HCT116 (cell line): Measurements from ENCODE around the gene ITFG1.
A peak's percentile ranks its signal among the peaks of the same experiment; 100 is the strongest.

ENCODE experiments used
- EGR1 ChIP-seq: IDR thresholded peaks from 2 replicates; pipeline ENCODE4 v1.6.1; 2012; ENCODE audit warnings: low read depth
- EZH2 ChIP-seq: fragments of 200-600 bp; sonication (generic); IDR thresholded peaks from 2 replicates; pipeline ENCODE4 v1.6.1; 2017; ENCODE audit warnings: antibody characterized with exemption, mixed run types
- EZH2phosphoT487 ChIP-seq: fragments of 200-600 bp; IDR thresholded peaks from 2 replicates; pipeline ENCODE4 v1.6.1; 2018; ENCODE audit warnings: antibody characterized with exemption, borderline replicate concordance
- JUND ChIP-seq: IDR thresholded peaks from 2 replicates; pipeline ENCODE4 v1.6.1; 2012
- POLR2A ChIP-seq: IDR thresholded peaks from 2 replicates; pipeline ENCODE4 v1.7.0; 2011; ENCODE audit warnings: borderline replicate concordance; ENCODE audit not compliant: insufficient read depth, insufficient read length; ENCODE audit errors: extremely low read depth
- POLR2AphosphoS5 ChIP-seq: IDR thresholded peaks from 2 replicates; pipeline ENCODE4 v1.6.1; 2011; ENCODE audit warnings: mild to moderate bottlenecking, low read depth, low read length, moderate library complexity
- SP1 ChIP-seq: IDR thresholded peaks from 2 replicates; pipeline ENCODE4 v1.6.1; 2012; ENCODE audit warnings: low read depth
- TCF7L2 ChIP-seq: IDR thresholded peaks from 2 replicates; pipeline ENCODE4 v1.7.0; 2011; ENCODE audit warnings: borderline replicate concordance, inconsistent platforms; ENCODE audit not compliant: insufficient read depth, insufficient read length; ENCODE audit errors: extremely low read depth
- ZNF274 ChIP-seq: fragments of 200-500 bp; sonication (Bioruptor generic); IDR thresholded peaks from 2 replicates; pipeline ENCODE4 v1.6.1; 2014; ENCODE audit warnings: mild to moderate bottlenecking, low read depth, low read length, inconsistent platforms
- TF ChIP-seq, protein P1 (sequence below): IDR thresholded peaks from 2 replicates; pipeline ENCODE4 v1.6.1; 2012
- TF ChIP-seq, protein P2 (sequence below), 3 experiments: fragments of 200-600 bp in 1 of 3; sonication (generic) in 1 of 3; IDR thresholded peaks in 2 of 3; conservative IDR thresholded peaks in 1 of 3; 2 replicates each; pipeline ENCODE4 v1.5.1; 2012 to 2017; ENCODE audit warnings: low read depth in 2 of 3, low read length in 2 of 3, antibody characterized with exemption in 1 of 3, borderline replicate concordance in 1 of 3, control low read depth in 1 of 3, mild to moderate bottlenecking in 1 of 3, mixed read lengths in 1 of 3, mixed run types in 1 of 3, moderate library complexity in 1 of 3; ENCODE audit not compliant: insufficient read depth in 1 of 3
- TF ChIP-seq, protein P3 (sequence below): IDR thresholded peaks from 2 replicates; pipeline ENCODE4 v1.6.1; 2011; ENCODE audit warnings: mild to moderate bottlenecking, low read length, moderate library complexity; ENCODE audit not compliant: insufficient replicate concordance; ENCODE audit errors: extremely low read depth
- TF ChIP-seq, protein P4 (sequence below): IDR thresholded peaks from 2 replicates; pipeline ENCODE4 v1.6.1; 2012; ENCODE audit warnings: low read depth

DNA sequence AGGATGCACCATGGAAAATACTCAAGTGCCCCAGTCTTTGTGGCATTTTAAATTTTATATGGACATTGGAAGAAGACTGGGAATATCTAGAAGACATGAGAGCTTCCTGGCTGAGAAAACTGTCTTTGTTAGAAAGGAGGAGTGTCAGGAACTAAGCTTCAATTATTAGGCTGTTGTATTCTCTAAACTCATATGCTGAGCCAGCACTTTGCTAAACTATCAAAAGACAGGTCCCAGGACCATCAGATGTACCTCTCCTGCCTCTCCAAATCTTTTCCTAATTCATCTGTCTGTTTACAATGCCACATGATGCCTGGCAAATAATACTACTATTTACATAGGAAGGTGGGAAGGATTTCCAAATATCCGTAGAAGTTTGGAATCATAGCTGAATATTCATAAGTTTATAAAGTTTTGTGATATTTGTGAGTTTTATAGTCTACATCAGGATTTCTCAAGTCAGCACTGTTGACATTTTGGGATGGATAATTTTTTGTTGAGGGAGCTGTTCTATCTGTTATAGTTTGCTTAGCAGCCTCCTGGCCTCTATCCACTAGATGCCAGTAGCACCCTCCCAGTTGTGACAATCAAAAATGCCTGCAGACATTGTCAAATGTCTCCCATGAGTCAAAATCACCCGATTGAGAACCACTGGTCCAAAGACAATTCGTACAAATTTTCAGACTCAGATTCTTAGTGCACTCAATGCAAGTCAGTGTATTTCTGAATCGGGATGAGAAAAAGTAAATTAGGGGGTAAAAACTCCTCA, 255.9 kb downstream of the ITFG1 start:
- TF ChIP-seq, protein P1, sequence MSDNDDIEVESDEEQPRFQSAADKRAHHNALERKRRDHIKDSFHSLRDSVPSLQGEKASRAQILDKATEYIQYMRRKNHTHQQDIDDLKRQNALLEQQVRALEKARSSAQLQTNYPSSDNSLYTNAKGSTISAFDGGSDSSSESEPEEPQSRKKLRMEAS, result no peak
- TF ChIP-seq JUND (no peak), EZH2 (no peak), POLR2A (no peak), TCF7L2 (no peak), EGR1 (no peak), EZH2phosphoT487 (no peak), ZNF274 (no peak), SP1 (no peak), POLR2AphosphoS5 (no peak)
- TF ChIP-seq, protein P2, sequence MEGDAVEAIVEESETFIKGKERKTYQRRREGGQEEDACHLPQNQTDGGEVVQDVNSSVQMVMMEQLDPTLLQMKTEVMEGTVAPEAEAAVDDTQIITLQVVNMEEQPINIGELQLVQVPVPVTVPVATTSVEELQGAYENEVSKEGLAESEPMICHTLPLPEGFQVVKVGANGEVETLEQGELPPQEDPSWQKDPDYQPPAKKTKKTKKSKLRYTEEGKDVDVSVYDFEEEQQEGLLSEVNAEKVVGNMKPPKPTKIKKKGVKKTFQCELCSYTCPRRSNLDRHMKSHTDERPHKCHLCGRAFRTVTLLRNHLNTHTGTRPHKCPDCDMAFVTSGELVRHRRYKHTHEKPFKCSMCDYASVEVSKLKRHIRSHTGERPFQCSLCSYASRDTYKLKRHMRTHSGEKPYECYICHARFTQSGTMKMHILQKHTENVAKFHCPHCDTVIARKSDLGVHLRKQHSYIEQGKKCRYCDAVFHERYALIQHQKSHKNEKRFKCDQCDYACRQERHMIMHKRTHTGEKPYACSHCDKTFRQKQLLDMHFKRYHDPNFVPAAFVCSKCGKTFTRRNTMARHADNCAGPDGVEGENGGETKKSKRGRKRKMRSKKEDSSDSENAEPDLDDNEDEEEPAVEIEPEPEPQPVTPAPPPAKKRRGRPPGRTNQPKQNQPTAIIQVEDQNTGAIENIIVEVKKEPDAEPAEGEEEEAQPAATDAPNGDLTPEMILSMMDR (IDR thresholded peaks at IDR 0.05 in 2 of 3, conservative IDR thresholded peaks at IDR 0.05 in 1 of 3; ENCODE audit: borderline replicate concordance in 1 of 3, insufficient read depth in 1 of 3, low read depth in 2 of 3, low read length in 2 of 3), result 0 out of 6 replicates have a peak, but pooled peaks of 2 of the 3 experiments have one; percentile 5 to 14
- TF ChIP-seq, protein P3, sequence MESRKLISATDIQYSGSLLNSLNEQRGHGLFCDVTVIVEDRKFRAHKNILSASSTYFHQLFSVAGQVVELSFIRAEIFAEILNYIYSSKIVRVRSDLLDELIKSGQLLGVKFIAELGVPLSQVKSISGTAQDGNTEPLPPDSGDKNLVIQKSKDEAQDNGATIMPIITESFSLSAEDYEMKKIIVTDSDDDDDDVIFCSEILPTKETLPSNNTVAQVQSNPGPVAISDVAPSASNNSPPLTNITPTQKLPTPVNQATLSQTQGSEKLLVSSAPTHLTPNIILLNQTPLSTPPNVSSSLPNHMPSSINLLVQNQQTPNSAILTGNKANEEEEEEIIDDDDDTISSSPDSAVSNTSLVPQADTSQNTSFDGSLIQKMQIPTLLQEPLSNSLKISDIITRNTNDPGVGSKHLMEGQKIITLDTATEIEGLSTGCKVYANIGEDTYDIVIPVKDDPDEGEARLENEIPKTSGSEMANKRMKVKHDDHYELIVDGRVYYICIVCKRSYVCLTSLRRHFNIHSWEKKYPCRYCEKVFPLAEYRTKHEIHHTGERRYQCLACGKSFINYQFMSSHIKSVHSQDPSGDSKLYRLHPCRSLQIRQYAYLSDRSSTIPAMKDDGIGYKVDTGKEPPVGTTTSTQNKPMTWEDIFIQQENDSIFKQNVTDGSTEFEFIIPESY, result no peak
- TF ChIP-seq, protein P4, sequence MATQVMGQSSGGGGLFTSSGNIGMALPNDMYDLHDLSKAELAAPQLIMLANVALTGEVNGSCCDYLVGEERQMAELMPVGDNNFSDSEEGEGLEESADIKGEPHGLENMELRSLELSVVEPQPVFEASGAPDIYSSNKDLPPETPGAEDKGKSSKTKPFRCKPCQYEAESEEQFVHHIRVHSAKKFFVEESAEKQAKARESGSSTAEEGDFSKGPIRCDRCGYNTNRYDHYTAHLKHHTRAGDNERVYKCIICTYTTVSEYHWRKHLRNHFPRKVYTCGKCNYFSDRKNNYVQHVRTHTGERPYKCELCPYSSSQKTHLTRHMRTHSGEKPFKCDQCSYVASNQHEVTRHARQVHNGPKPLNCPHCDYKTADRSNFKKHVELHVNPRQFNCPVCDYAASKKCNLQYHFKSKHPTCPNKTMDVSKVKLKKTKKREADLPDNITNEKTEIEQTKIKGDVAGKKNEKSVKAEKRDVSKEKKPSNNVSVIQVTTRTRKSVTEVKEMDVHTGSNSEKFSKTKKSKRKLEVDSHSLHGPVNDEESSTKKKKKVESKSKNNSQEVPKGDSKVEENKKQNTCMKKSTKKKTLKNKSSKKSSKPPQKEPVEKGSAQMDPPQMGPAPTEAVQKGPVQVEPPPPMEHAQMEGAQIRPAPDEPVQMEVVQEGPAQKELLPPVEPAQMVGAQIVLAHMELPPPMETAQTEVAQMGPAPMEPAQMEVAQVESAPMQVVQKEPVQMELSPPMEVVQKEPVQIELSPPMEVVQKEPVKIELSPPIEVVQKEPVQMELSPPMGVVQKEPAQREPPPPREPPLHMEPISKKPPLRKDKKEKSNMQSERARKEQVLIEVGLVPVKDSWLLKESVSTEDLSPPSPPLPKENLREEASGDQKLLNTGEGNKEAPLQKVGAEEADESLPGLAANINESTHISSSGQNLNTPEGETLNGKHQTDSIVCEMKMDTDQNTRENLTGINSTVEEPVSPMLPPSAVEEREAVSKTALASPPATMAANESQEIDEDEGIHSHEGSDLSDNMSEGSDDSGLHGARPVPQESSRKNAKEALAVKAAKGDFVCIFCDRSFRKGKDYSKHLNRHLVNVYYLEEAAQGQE, result no peak
